GM19035 (cell line): ENCODE data around the gene PSMG1.

Experiments
- ATAC-seq: cut with Tn5 transposase; IDR thresholded peaks from one replicate; pipeline ENCODE4 v1.9.1; 2021; ENCODE audit not compliant: unreplicated experiment

The PSMG1 gene

DNA sequence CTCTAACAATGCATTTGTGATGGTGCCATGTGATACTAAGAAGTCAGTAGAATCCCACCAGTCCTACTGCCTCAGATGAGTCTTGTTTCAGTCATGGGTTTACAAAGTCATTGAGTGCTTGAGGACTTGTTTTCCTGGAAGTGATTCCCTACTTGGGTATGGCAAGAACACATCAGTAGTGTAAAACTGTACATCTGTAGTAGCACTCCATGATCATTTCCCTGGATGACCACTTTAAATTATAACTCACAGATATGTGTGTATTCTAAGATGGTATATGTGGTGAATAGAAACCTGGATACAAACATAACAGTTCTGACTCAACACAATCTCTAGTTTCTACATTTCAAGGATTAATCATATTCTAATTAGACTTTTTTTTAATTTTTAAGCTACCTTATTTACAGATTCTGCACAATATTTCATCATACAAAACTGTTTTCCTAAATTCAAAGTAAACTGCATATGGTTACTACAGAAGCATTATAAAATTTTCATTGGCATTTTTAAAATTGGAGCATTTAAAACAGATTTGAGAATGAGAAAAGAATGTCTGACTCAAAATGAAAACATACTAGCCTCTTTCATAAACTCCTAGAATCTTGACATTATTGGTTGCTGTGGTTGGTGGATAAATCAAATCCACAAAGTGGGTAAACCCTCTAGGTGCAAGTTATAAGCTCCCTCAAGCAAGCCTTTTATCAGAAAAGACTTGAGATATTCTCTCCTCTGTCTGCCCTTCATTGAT lies 6.8 kb upstream of the PSMG1 start:
- ATAC-seq: no peak

DNA sequence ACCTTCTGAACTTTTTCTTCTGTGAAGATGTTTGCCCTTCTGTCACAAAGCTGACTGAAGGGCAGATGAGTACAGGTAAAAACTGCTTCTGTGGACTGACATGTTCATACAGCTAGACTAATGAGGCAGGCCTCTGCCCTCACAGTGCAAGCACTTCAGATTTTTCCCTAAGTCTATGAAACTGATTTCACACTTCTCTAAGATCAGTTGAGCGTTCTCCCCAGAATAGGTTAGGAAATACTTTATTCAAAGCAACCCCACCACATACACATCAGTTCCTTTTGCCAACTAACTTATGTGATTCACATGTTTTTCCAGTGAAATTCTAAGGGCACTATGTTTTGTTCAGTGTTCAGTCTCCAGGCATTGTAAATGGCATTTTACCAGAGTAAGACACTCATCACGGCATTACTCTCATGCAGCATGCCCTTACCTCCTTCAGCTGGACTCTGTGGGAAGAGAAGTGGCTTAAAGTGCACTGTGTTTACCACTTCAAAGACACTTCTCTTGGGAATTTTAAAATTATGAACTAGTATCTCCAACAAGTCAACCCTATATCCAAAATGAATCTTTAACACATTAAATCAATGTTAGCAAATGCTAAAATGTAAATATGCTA lies 5.4 kb upstream of the PSMG1 start:
- no peak for ATAC-seq

DNA sequence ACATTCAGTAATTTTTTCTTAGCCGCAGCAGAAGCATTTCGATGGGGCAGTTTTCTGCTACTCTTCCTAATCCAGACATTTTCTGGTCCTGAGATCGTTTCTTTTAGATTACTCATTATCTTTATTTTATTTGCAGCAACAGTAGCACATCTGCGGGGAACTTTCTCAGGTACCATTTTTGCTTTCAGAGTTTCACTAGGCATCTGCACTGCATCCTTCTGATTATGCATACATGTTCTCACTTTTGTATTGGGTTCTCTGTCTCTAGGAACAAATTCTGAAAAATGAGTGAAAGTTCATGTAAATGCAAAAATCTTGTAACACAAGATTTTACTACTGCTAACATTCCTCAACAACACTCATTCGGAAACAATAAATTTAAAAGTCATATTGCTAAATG lies 3.9 kb upstream of the PSMG1 start:
- ATAC-seq: no peak

DNA sequence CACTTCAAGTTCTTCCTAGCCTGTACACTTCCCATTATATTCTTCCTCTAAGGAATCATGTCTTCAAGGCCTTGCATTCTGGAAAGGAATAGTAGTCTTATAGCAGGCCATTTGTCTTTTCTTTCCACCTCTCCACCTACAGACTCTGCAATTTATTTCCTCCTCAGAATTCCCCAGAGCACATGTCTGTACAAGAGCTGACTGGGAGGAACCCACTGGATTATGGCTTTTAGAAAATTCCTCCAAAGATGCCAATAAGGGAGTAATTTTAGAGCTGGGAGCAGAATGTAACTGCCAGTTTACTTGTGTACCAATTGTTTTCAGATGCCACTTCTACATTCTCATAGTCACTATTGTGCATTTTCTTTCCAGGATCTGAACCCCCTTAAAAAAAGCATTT lies 3.4 kb upstream of the PSMG1 start:
- no peak for ATAC-seq

DNA sequence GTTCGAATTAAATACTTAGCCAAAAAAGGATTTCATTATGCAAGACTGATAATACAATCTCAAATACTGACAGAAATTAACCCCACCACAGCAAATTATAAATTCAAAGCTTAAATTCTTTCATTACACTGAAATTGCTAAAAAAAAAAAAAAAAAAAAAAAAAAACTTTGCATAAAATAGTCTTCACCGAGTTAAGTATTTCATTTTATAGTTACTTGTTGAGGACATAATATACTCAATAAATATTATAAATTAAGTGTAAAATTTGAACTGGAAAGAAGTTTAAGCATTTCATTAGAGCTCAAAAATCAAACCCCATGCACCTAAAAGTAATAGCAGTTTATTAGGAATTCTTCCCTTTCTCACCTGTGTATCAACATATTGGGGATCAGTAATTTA lies 1.9 kb upstream of the PSMG1 start:
- ATAC-seq: no peak

DNA sequence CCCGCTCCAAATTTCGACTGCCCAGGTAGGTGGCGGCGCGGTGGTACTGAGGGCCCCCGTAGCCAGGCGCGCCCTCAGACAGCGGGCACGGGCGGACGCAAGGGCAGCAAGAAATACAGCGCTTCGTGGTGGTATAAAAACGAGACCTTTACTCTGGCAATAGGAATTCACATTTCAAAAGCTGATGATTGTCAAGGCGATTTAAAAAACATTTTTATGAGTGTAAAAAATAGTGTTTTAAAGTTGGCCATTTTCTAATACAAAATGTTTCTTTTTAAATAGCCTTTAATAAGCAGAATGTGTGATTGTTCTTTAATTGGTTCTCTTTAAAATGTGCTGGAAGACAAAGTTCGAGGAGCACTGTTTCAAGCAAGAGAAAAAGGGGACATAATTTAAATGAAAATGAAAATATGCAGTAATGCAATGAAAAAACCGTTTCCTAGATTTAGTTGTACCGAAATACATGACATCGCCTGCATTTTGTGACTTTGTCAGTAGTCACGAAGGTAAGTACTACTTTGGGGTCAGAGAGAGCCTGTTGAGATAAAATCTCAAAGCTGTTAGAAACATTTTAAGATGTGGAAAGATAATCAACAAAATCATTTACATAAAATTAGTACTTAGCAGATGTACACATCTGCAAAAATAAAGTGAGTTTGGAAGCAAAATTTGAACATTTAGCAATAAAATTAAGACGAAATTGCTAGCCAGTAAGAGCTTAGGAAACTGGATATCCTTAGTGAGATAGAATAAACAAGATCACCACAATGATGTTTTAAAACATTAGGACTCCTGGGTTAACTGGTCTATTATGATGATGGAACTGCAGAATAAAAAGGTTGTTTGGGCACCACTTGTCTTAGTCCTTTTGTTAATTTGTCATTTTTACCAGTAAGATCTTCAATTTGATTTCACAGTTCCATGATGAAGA lies 1.1 kb upstream of the PSMG1 start:
- ATAC-seq: no peak

DNA sequence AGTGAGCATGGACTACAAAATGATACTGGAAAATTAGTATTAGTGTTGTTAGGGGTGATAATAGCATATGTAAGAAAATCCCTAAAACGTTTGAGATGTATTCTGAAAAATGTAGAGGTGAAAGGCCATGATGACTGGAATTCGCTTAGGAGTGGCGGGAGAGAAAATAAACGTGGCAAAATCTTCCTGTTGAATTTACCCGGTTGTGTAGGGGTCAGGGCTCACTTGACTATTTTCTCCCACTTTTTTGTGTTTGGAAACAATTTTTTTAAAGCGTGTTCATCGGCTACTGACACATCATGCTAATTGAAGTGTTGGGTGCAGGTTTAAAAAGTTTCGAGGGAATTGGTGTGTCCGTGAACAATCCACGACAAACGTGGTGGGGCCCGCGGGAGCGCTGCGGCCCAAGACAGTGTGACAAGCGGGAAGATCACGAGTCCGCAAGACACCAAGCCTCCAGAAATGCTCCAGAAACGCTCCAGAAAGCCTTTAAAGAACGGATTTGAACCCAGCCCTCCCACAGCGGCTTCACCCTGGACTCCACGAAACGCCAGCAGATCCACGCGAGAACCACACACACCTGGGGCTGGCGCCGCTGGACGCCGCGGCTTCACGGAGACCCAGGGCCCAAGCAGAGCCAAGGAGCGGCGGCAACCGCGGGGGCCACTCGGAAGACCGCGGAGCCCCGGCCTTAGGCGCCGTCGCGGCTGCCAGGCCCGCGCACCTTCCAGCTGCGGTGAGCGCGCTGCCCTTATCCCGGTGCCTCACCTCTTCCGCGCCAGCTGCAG lies 573 bp downstream of the PSMG1 start:
- ATAC-seq: peak; percentile 1

DNA sequence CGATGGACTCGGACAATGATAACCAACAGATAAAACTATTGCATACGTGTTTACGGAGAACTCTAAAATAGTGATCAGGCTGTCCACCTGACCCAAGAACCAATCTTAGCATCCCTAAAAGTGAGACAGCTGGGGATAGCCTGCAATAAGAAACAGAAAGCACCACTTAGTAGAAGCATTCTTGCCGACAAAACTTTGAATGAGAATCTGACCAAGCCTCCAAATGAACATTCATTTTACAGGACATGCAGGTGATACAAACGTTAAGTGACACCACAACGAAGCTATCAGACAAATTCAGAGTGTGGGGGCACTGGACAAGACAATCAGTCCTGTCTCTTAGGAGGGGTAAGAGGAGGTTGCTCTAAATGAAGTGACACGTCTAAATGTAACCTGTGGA lies 1.2 kb downstream of the PSMG1 start:
- no peak for ATAC-seq

DNA sequence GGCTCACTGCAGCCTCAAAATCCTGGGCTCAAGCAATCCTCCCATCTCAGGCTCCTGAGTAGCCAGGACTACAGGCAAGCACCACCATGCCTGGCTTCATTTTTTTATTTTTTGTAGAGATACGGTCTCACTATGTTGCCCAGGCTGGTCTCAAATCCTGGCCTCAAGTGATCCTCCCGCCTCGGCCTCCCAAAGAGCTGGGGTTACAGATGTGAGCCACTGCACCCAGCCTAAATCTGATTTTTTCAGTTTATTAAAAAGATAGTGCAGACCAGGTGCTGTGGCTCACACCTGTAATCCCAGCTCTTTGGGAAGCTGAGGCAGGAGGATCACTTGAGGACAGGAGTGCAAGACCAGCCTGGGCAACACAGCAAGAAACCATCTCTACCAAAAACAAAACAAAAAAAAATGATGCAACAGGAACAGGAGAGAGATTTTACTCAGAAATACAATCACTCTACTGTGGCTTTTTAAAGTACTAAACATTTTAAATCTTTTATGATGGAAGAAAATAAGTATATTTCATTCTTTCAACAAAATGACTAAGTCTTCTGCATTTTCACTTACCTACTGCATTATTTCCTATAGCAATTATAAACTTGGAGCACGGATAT lies 1.9 kb downstream of the PSMG1 start:
- ATAC-seq: no peak

DNA sequence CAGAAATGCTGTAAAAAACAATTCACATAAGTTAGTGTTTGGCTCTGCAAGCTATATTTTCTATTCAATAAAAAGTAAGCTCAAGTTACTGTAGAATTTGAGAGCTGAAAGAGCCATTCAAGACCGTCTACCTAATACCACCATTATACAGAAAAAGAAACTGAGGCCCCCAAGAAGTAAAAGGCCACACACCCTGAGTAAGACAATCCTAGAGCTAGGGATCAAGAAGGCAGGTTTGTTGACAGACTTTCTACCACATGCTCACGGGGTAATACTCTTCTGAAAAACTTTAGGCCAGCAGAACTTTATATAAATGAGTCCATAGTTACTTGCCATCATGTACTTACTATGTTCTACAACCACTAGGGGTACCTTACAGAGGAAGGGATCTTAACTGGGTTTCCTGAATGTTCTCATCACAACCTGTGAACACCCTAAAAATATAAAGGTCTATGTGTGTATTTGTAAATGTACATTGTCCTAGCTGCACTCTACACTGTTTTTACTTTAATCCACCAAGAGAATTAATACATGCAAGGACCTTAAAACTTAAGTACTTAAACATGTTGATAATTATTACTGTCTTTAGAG lies 2.7 kb downstream of the PSMG1 start:
- ATAC-seq: no peak

DNA sequence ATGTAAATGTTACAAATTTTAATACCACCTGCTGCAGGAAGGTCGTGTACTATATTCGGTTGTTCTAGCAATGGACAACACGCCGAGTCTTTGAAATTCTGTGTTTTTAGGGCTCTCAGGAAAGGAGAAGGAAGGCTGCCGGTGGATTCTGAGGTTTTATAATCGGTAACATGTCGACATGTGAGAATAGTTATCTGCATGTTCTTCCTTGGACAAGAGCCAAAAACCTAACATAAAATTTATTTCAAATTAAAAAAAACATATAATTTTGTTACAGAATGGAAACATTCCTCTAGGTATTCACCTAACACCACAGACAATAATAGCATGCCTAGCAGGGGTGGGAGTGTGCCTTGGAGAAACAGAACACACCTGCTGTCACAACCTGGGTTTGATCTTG lies 4.8 kb downstream of the PSMG1 start:
- ATAC-seq: no peak

DNA sequence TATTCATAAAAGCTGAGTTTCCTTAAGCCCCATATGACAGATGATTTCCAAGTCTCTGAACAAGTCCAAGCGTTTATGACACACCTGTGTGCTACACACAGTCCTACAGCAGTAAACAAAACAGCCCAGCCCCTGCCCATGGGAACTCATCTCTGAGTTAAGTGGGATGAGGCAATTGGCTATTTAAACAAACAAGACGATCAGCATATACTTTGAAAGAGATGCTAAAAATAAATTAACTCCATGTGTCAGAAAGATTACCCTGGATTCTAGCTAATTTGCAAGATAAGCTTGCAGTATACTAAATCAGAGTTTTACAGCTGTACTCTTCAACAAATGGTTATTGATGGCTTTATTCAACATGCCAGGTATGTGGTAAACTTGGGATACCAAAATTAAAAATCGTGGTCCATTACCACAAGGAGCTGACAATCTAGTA lies 7.0 kb downstream of the PSMG1 start:
- ATAC-seq: no peak

DNA sequence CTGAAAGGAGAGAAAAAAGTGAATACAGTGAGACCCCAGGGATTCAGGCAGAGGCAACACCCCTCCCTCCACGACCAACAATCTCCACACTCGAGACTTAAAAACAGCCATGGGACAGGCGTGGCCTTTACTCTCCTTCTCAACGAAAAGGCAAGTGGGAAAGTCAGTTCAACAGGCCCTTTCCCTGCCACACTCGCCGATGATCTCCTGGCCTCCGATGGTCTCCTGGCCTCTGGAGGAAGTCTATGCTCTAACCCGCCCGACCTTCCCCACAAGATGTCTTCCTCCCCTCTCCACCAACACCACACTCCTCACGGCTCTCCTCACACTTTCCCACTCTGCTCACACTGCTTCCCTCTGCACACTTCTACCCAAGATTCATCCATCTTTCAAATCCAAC lies 7.6 kb downstream of the PSMG1 start:
- ATAC-seq: no peak

DNA sequence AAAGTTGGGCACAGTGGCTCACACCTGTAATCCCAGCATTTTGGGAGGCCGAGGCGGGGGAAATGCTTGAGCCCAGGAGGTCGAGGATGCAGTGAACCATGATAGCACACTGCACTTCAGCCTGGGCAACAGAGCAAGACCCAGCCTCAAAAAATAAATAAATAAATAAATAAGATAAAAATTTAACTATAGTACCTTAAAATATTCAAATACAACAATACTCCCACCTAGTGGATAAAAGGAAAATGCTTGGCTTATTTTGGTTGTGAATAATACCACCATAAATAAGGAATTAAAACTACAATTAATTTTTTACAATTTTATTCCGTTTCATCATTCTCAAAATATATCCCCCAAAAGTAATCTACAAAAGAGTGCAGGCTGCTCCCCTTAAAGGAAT lies 8.1 kb downstream of the PSMG1 start:
- ATAC-seq: no peak

DNA sequence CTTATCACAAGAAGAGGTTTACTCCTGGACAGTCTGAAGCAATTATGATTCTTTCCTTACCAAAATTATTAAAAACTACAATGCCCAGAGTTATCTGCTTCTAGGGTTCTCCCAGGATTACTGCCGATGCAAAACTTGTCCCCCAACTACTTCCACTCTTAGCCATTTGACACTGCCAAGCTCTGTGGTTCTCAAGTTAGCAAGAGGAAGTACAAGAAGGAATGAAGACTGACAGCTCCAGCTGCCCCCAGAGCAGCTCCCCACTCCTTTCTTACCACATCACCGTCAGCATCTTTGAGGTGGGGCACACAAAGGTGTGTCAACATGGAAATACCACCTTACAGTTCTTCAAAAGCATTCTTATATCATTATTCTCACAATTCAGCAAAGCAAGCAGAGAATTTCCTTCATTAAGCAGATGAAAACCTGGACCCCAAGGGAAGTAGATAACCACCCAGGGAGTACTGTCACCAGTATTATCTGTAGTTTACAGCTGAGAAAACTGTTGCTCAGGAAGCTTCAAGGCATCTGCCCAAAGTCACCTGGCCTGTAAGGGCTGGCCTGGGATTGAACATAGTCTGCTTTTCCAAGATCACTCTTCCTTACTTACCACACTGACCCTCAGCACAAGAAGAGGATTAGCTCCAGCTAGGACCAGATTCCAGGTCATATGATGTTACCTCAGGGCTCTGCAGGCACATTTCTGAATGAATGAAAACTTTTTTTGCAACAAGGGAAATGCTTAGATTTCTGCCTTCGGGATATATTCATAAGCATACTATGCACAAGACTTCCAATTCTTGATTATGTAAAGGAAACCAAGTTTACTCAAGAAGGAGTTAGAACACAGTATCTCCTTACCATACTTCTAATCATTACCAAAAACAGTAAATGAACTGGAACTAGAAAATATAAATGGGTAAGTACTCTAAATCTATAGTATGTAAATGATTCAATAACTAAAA lies 9.3 kb downstream of the PSMG1 start:
- no peak for ATAC-seq

DNA sequence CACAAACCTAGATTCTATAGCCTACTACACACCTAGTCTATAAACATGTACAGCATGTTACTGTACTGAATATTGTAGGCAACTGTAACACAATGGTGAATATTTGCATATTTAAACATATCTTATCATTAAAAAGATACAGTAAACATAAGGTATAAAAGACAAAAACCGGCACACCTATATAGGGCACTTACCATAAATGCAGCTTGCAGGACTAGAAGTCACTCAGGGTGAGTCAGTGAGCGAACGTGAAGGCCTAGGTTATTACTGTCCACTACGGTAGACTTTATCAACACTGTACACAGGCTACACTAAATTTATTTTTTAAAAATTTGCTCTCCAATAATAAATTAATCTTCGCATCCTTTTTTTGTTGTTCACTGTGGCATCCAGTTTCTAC lies 13.3 kb downstream of the PSMG1 start:
- ATAC-seq: no peak

DNA sequence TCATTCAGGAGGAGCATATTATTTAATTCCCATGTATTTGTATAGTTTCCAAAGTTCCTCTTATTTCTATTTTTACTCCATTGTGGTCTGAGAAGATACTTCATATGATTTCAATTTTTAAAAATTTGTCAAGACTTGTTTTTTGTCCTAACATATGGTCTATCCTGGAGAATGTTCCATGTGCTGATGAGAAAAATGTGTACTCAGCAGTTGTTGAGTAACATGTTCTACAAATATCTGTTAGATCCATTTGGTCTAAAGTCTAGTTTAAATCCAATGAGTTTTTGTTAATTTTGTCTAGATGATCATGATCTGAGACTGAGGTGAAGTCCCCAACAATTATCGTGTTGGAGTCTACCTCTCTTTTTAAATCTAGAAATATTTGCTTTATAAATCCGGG lies 14.5 kb downstream of the PSMG1 start:
- no peak for ATAC-seq

DNA sequence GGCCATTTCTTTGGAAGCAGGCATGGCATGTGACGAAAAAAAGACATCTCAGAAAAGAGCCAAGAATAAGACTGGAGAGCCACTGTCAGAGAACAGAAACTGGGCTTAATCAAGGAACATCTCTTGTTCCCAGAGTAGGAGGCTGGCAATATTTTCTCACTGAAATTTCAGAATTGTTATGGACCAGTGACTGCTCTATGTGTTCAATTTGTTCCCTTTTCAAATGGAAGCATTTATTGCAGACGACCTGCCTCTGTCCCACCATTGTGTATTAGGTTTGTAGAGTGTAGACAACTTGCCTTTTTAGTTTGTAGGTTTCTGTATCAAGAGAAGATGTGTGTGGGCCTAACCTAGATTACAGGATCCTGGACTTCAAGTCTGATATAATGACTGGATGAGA lies 18.7 kb downstream of the PSMG1 start:
- no peak for ATAC-seq

DNA sequence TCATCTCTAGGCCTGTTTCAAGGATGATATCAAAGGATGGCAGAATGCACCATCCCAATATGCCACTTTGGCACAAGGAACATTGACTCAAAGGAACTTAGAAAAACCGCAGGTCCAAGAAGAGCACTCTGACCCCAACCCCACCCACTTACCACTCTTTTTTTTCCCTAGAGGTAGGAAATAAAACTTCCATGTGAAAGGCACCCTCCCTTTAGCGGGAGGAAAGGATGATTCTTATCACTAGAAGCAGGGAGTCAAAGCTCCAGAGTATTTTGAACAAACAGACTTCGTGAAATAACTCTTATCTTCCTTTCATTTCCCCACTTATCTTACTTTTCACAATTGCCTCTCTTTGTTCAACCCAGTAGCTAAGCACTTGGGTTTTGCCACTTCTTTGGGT lies 22.2 kb downstream of the PSMG1 start:
- ATAC-seq: no peak
